HS-27A (cell line): Measurements from ENCODE around the gene KLK12.
"Not testable (repeated sequence)": the region's sequence is repeated elsewhere in the genome, so short reads cannot be mapped to it uniquely, and the experiment has no call there.

Source experiments
- DNase-seq: peaks from one replicate; pipeline ENCODE4 v3.0.0-alpha.2; 2012; ENCODE audit warnings: low read depth, missing footprints

The KLK12 gene

GRCh38 chr19:51015691-51016267 lies 19.0 kb downstream of the KLK12 start:
- no peak for DNase-seq

- no peak for DNase-seq
Observed at GRCh38 chr19:51014242-51014641, 20.6 kb downstream of the KLK12 start.

GRCh38 chr19:51012661-51013190 lies 22.1 kb downstream of the KLK12 start:
- DNase-seq: no peak

- no peak for DNase-seq
Observed at GRCh38 chr19:51010066-51010795, 24.6 kb downstream of the KLK12 start.

GRCh38 chr19:51009061-51009891 lies 25.5 kb downstream of the KLK12 start:
- DNase-seq: no peak

- no peak for DNase-seq
Observed at GRCh38 chr19:51007488-51007887, 27.3 kb downstream of the KLK12 start.

- DNase-seq: no peak
Observed at GRCh38 chr19:51006406-51006805, 28.4 kb downstream of the KLK12 start.

- DNase-seq: no peak
Observed at GRCh38 chr19:51005248-51005647, 29.6 kb downstream of the KLK12 start.

- DNase-seq: no peak
Observed at GRCh38 chr19:51003316-51003715, 31.5 kb downstream of the KLK12 start.

- no peak for DNase-seq
Observed at GRCh38 chr19:51002542-51003311, 32.1 kb downstream of the KLK12 start.

GRCh38 chr19:51002089-51002532 lies 32.7 kb downstream of the KLK12 start:
- no peak for DNase-seq

GRCh38 chr19:51001515-51001914 lies 33.3 kb downstream of the KLK12 start, which contains the start of gene KLK8:
Gene KLK8, minus strand, starts transcription at chr19:51001604. Its CDS starts 437 bp downstream, at chr19:51001167.
- DNase-seq: no peak

GRCh38 chr19:51000981-51001380 lies 33.8 kb downstream of the KLK12 start:
- DNase-seq: no peak

- no peak for DNase-seq
Observed at GRCh38 chr19:51000426-51000825, 34.4 kb downstream of the KLK12 start.

- no peak for DNase-seq
Observed at GRCh38 chr19:50998686-50999085, 36.1 kb downstream of the KLK12 start.

GRCh38 chr19:50998061-50998460 lies 36.7 kb downstream of the KLK12 start:
- no peak for DNase-seq

GRCh38 chr19:50994129-50994528 lies 40.7 kb downstream of the KLK12 start:
- no peak for DNase-seq

- no peak for DNase-seq
Observed at GRCh38 chr19:50992666-50993035, 42.2 kb downstream of the KLK12 start.

- DNase-seq: not testable (repeated sequence)
Observed at GRCh38 chr19:50984416-50984815, 50.4 kb downstream of the KLK12 start.

GRCh38 chr19:50983625-50984292 lies 51.0 kb downstream of the KLK12 start, which contains the start of gene KLK7:
Gene KLK7, minus strand, starts transcription at chr19:50983917. Its CDS starts 1,518 bp downstream, at chr19:50982399.
- no peak for DNase-seq

GRCh38 chr19:50982186-50982585 lies 52.6 kb downstream of the KLK12 start:
- no peak for DNase-seq
